ENCODE data around the gene ANO7.
A peak's percentile ranks its signal among the peaks of the same experiment; 100 is the strongest.

The ANO7 gene

GRCh38 chr2:241146286-241146685 lies 42.2 kb upstream of the ANO7 start:
- DNase-seq (no peak), ATAC-seq (ENCODE audit: insufficient read depth, low read depth) (no peak)
- Histone ChIP-seq H3K9me3 (ENCODE audit: insufficient read depth, low read length, severe bottlenecking) (no peaks in the 10 kb centered on the region), H3K27ac (ENCODE audit: low read length) (no peak overlapping the region), H3K4me2 (ENCODE audit: insufficient read depth, low read length) (no peak overlapping the region), H3K79me2 (ENCODE audit: insufficient read depth, low read length) (peaks cover 57% of the 10 kb centered on the region), H3K36me3 (ENCODE audit: insufficient read depth, low read length) (peaks cover 19% of the 10 kb centered on the region), H3K4me3 (ENCODE audit: low read depth in 1 of 2, low read length in 2 of 2) (no peak overlapping the region), H4K20me1 (ENCODE audit: insufficient read depth, low read length) (peaks cover 32% of the 10 kb centered on the region; the same call in 1 of the 2 replicates), H3K4me1 (ENCODE audit: insufficient read depth, low read length) (peaks cover 23% of the 10 kb centered on the region), H2AFZ (ENCODE audit: low read depth, low read length) (no peak overlapping the region), H3K27me3 (ENCODE audit: insufficient read depth, low read length, poor library complexity) (no peaks in the 10 kb centered on the region), H3K9ac (ENCODE audit: low read depth, low read length) (no peak overlapping the region)
- TF ChIP-seq CTCF (IDR thresholded peaks at IDR 0.05; ENCODE audit: borderline replicate concordance, extremely low read depth, low read length, poor library complexity, severe bottlenecking) (no peak), EZH2 (IDR thresholded peaks at IDR 0.05; ENCODE audit: borderline replicate concordance, low read depth, low read length, severe bottlenecking) (no peak)

- H3K27ac ChIP-seq (ENCODE audit: low read length) = no peak overlapping the region
- H3K9ac ChIP-seq (ENCODE audit: low read depth, low read length) = no peak overlapping the region
- peaks cover 34% of the 10 kb centered on the region for H3K4me1 ChIP-seq (ENCODE audit: insufficient read depth, low read length)
Measured at GRCh38 chr2:241147336-241147735, 41.1 kb upstream of the ANO7 start.

GRCh38 chr2:241148239-241148638 lies 40.2 kb upstream of the ANO7 start:
- peaks cover 9% of the 10 kb centered on the region for H3K36me3 ChIP-seq (ENCODE audit: insufficient read depth, low read length)
- H3K4me2 ChIP-seq (ENCODE audit: insufficient read depth, low read length) = peak overlapping the region; percentile 83
- H4K20me1 ChIP-seq (ENCODE audit: insufficient read depth, low read length) = peaks cover 25% of the 10 kb centered on the region; the same call in 1 of the 2 replicates
- DNase-seq = no peak
- peak overlapping the region; percentile 69 to 80; a peak in 3 of 4 replicates for H3K4me3 ChIP-seq (ENCODE audit: low read depth in 1 of 2, low read length in 2 of 2)
- H3K27ac ChIP-seq (ENCODE audit: low read length) = peak overlapping the region; percentile 60; the same call in 1 of the 2 replicates
- H3K4me1 ChIP-seq (ENCODE audit: insufficient read depth, low read length) = peaks cover 34% of the 10 kb centered on the region
- H3K9ac ChIP-seq (ENCODE audit: low read depth, low read length) = peak overlapping the region; percentile 81
- no peaks in the 10 kb centered on the region for H3K9me3 ChIP-seq (ENCODE audit: insufficient read depth, low read length, severe bottlenecking)
- TF ChIP-seq CTCF (IDR thresholded peaks at IDR 0.05; ENCODE audit: borderline replicate concordance, extremely low read depth, low read length, poor library complexity, severe bottlenecking) (no peak), EZH2 (IDR thresholded peaks at IDR 0.05; ENCODE audit: borderline replicate concordance, low read depth, low read length, severe bottlenecking) (no peak)
- peak overlapping the region; percentile 87; the same call in 1 of the 2 replicates for H2AFZ ChIP-seq (ENCODE audit: low read depth, low read length)
- no peaks in the 10 kb centered on the region for H3K27me3 ChIP-seq (ENCODE audit: insufficient read depth, low read length, poor library complexity)
- H3K79me2 ChIP-seq (ENCODE audit: insufficient read depth, low read length) = peaks cover 64% of the 10 kb centered on the region
- no peak for ATAC-seq (ENCODE audit: insufficient read depth, low read depth)

More at GRCh38 chr2:241147336-241147735, 41.1 kb upstream of the ANO7 start:
- Histone ChIP-seq H3K27me3 (ENCODE audit: insufficient read depth, low read length, poor library complexity) (no peaks in the 10 kb centered on the region), H3K9me3 (ENCODE audit: insufficient read depth, low read length, severe bottlenecking) (no peaks in the 10 kb centered on the region), H3K4me3 (ENCODE audit: low read depth in 1 of 2, low read length in 2 of 2) (no peak overlapping the region), H4K20me1 (ENCODE audit: insufficient read depth, low read length) (peaks cover 25% of the 10 kb centered on the region; the same call in 1 of the 2 replicates), H3K79me2 (ENCODE audit: insufficient read depth, low read length) (peaks cover 62% of the 10 kb centered on the region), H2AFZ (ENCODE audit: low read depth, low read length) (no peak overlapping the region), H3K4me2 (ENCODE audit: insufficient read depth, low read length) (peak overlapping the region; percentile 83; the same call in 1 of the 2 replicates), H3K36me3 (ENCODE audit: insufficient read depth, low read length) (peaks cover 13% of the 10 kb centered on the region)
- ATAC-seq (ENCODE audit: insufficient read depth, low read depth) = no peak
- no peak for DNase-seq
- TF ChIP-seq EZH2 (IDR thresholded peaks at IDR 0.05; ENCODE audit: borderline replicate concordance, low read depth, low read length, severe bottlenecking) = no peak
- TF ChIP-seq CTCF (IDR thresholded peaks at IDR 0.05; ENCODE audit: borderline replicate concordance, extremely low read depth, low read length, poor library complexity, severe bottlenecking) = no peak

Measured in DND-41 (cell line).